ENCODE results near the gene FASTKD2.

The FASTKD2 gene

GRCh38 chr2:206740800-206741199, 24.6 kb upstream of the FASTKD2 start:
- Histone ChIP-seq H3K9ac (ENCODE audit: low read depth, low read length) (no peak overlapping the region), H3K9me3 (ENCODE audit: insufficient read depth, low read depth, low read length) (no peaks in the 10 kb centered on the region), H3K36me3 (ENCODE audit: insufficient read depth, low read length) (no peaks in the 10 kb centered on the region), H3K27me3 (ENCODE audit: insufficient read depth, low read length) (no peaks in the 10 kb centered on the region), H3K27ac (ENCODE audit: low read depth, low read length) (no peak overlapping the region), H3K4me3 (ENCODE audit: low read length) (no peak overlapping the region), H3K4me1 (ENCODE audit: insufficient read depth, low read length) (no peaks in the 10 kb centered on the region)
- WGBS, result 60% methylated on average over 2 of the region's 2 CpGs

- WGBS, result 75% methylated on average over 1 of the region's 1 CpG
- no peaks in the 10 kb centered on the region for H3K9me3 ChIP-seq (ENCODE audit: insufficient read depth, low read depth, low read length)
- no peaks in the 10 kb centered on the region for H3K36me3 ChIP-seq (ENCODE audit: insufficient read depth, low read length)
- H3K4me1 ChIP-seq (ENCODE audit: insufficient read depth, low read length), result no peaks in the 10 kb centered on the region
- no peak overlapping the region for H3K27ac ChIP-seq (ENCODE audit: low read depth, low read length)
- no peak overlapping the region for H3K9ac ChIP-seq (ENCODE audit: low read depth, low read length)
- H3K27me3 ChIP-seq (ENCODE audit: insufficient read depth, low read length), result no peaks in the 10 kb centered on the region
- no peak overlapping the region for H3K4me3 ChIP-seq (ENCODE audit: low read length)
Measured at GRCh38 chr2:206756816-206757215, 8.6 kb upstream of the FASTKD2 start.

GRCh38 chr2:206764673-206765241, 649 bp upstream of the FASTKD2 start:
- H3K27me3 ChIP-seq (ENCODE audit: insufficient read depth, low read length), result no peaks in the 10 kb centered on the region
- H3K4me1 ChIP-seq (ENCODE audit: insufficient read depth, low read length), result 0 out of 2 replicates have a peak, but pooled peaks cover 4% of the 10 kb centered on the region
- 7% methylated on average over 18 of the region's 18 CpGs for WGBS
- H3K36me3 ChIP-seq (ENCODE audit: insufficient read depth, low read length), result peaks cover 28% of the 10 kb centered on the region
- peak overlapping the region; percentile 82 for H3K4me3 ChIP-seq (ENCODE audit: low read length)
- H3K27ac ChIP-seq (ENCODE audit: low read depth, low read length), result no peak overlapping the region
- peak overlapping the region; percentile 91 for H3K9ac ChIP-seq (ENCODE audit: low read depth, low read length)
- H3K9me3 ChIP-seq (ENCODE audit: insufficient read depth, low read depth, low read length), result no peaks in the 10 kb centered on the region

- 39% methylated on average over 11 of the region's 12 CpGs for WGBS
Measured at GRCh38 chr2:206766057-206766930, 888 bp downstream of the FASTKD2 start.

GRCh38 chr2:206774871-206775270, 9.5 kb downstream of the FASTKD2 start:
- Histone ChIP-seq H3K27me3 (ENCODE audit: insufficient read depth, low read length) (no peaks in the 10 kb centered on the region), H3K4me3 (ENCODE audit: low read length) (no peak overlapping the region), H3K27ac (ENCODE audit: low read depth, low read length) (no peak overlapping the region), H3K4me1 (ENCODE audit: insufficient read depth, low read length) (no peaks in the 10 kb centered on the region), H3K36me3 (ENCODE audit: insufficient read depth, low read length) (peaks cover 96% of the 10 kb centered on the region), H3K9ac (ENCODE audit: low read depth, low read length) (no peak overlapping the region), H3K9me3 (ENCODE audit: insufficient read depth, low read depth, low read length) (peaks cover 11% of the 10 kb centered on the region; the same call in 1 of the 2 replicates)
- WGBS, result no CpG with 5 or more reads among the region's 1 CpG

More at GRCh38 chr2:206766057-206766930, 888 bp downstream of the FASTKD2 start:
- Histone ChIP-seq H3K9ac (ENCODE audit: low read depth, low read length) (peak overlapping the region; percentile 91), H3K9me3 (ENCODE audit: insufficient read depth, low read depth, low read length) (no peaks in the 10 kb centered on the region), H3K4me3 (ENCODE audit: low read length) (peak overlapping the region; percentile 82), H3K4me1 (ENCODE audit: insufficient read depth, low read length) (0 out of 2 replicates have a peak, but pooled peaks cover 4% of the 10 kb centered on the region), H3K36me3 (ENCODE audit: insufficient read depth, low read length) (peaks cover 42% of the 10 kb centered on the region), H3K27ac (ENCODE audit: low read depth, low read length) (peak overlapping the region; percentile 66), H3K27me3 (ENCODE audit: insufficient read depth, low read length) (no peaks in the 10 kb centered on the region)

- no peaks in the 10 kb centered on the region for H3K27me3 ChIP-seq (ENCODE audit: insufficient read depth, low read length)
- H3K36me3 ChIP-seq (ENCODE audit: insufficient read depth, low read length), result peaks cover 95% of the 10 kb centered on the region
- no peak overlapping the region for H3K9ac ChIP-seq (ENCODE audit: low read depth, low read length)
Measured at GRCh38 chr2:206776432-206776831, 11.0 kb downstream of the FASTKD2 start.

GRCh38 chr2:206780671-206781070, 15.3 kb downstream of the FASTKD2 start:
- Histone ChIP-seq H3K27ac (ENCODE audit: low read depth, low read length) (no peak overlapping the region), H3K4me1 (ENCODE audit: insufficient read depth, low read length) (no peaks in the 10 kb centered on the region), H3K9me3 (ENCODE audit: insufficient read depth, low read depth, low read length) (peaks cover 8% of the 10 kb centered on the region; the same call in 1 of the 2 replicates), H3K27me3 (ENCODE audit: insufficient read depth, low read length) (no peaks in the 10 kb centered on the region), H3K9ac (ENCODE audit: low read depth, low read length) (no peak overlapping the region), H3K4me3 (ENCODE audit: low read length) (no peak overlapping the region), H3K36me3 (ENCODE audit: insufficient read depth, low read length) (peaks cover 86% of the 10 kb centered on the region)
- WGBS, result 100% methylated on average over 1 of the region's 2 CpGs

More at GRCh38 chr2:206776432-206776831, 11.0 kb downstream of the FASTKD2 start:
- Histone ChIP-seq H3K27ac (ENCODE audit: low read depth, low read length) (no peak overlapping the region), H3K9me3 (ENCODE audit: insufficient read depth, low read depth, low read length) (peaks cover 11% of the 10 kb centered on the region; the same call in 1 of the 2 replicates), H3K4me1 (ENCODE audit: insufficient read depth, low read length) (no peaks in the 10 kb centered on the region), H3K4me3 (ENCODE audit: low read length) (no peak overlapping the region)

- Histone ChIP-seq H3K4me1 (ENCODE audit: insufficient read depth, low read length) (no peaks in the 10 kb centered on the region), H3K27ac (ENCODE audit: low read depth, low read length) (no peak overlapping the region), H3K36me3 (ENCODE audit: insufficient read depth, low read length) (peaks cover 88% of the 10 kb centered on the region), H3K9me3 (ENCODE audit: insufficient read depth, low read depth, low read length) (no peaks in the 10 kb centered on the region), H3K9ac (ENCODE audit: low read depth, low read length) (no peak overlapping the region), H3K27me3 (ENCODE audit: insufficient read depth, low read length) (no peaks in the 10 kb centered on the region), H3K4me3 (ENCODE audit: low read length) (no peak overlapping the region)
- WGBS, result 100% methylated on average over 1 of the region's 2 CpGs
Measured at GRCh38 chr2:206783718-206784117, 18.3 kb downstream of the FASTKD2 start.

GRCh38 chr2:206784559-206785353, 19.4 kb downstream of the FASTKD2 start:
- no peak overlapping the region for H3K27ac ChIP-seq (ENCODE audit: low read depth, low read length)
- H3K9ac ChIP-seq (ENCODE audit: low read depth, low read length), result no peak overlapping the region
- H3K9me3 ChIP-seq (ENCODE audit: insufficient read depth, low read depth, low read length), result no peaks in the 10 kb centered on the region
- WGBS, result 93% methylated on average over 7 of the region's 7 CpGs
- no peak overlapping the region for H3K4me3 ChIP-seq (ENCODE audit: low read length)
- H3K4me1 ChIP-seq (ENCODE audit: insufficient read depth, low read length), result no peaks in the 10 kb centered on the region
- H3K27me3 ChIP-seq (ENCODE audit: insufficient read depth, low read length), result no peaks in the 10 kb centered on the region
- H3K36me3 ChIP-seq (ENCODE audit: insufficient read depth, low read length), result peaks cover 88% of the 10 kb centered on the region

- WGBS, result 95% methylated on average over 3 of the region's 3 CpGs
- H3K9ac ChIP-seq (ENCODE audit: low read depth, low read length), result no peak overlapping the region
- no peaks in the 10 kb centered on the region for H3K4me1 ChIP-seq (ENCODE audit: insufficient read depth, low read length)
- H3K27ac ChIP-seq (ENCODE audit: low read depth, low read length), result no peak overlapping the region
- no peak overlapping the region for H3K4me3 ChIP-seq (ENCODE audit: low read length)
- H3K36me3 ChIP-seq (ENCODE audit: insufficient read depth, low read length), result peaks cover 92% of the 10 kb centered on the region
- H3K9me3 ChIP-seq (ENCODE audit: insufficient read depth, low read depth, low read length), result no peaks in the 10 kb centered on the region
- H3K27me3 ChIP-seq (ENCODE audit: insufficient read depth, low read length), result no peaks in the 10 kb centered on the region
Measured at GRCh38 chr2:206790311-206790935, 25.0 kb downstream of the FASTKD2 start.
